H1 (cell line): ENCODE measurements around the gene PHGDH. TPM values are rescaled to one million over a fixed set of nuclear protein-coding genes. Genes with fewer than 3 reads are reported as not detected.

ENCODE experiments used
- BACH1 ChIP-seq: IDR thresholded peaks from 2 replicates; pipeline ENCODE4 v1.6.1; 2012; ENCODE audit warnings: low read length, improper control_type of control experiment
- CBX8 ChIP-seq: fragments of 300-800, 300-1000 bp; sonication (generic); IDR thresholded peaks from 2 replicates; pipeline ENCODE4 v1.7.1; 2016; ENCODE audit warnings: low read depth, low read length, borderline replicate concordance
- EP300 ChIP-seq, 2 experiments: IDR thresholded peaks; 1 replicate in 1 of 2; 2 replicates in 1 of 2; pipeline ENCODE4 v1.6.1; 2011 to 2012; ENCODE audit warnings: low read depth in 2 of 2, low read length in 2 of 2, mild to moderate bottlenecking in 2 of 2, borderline replicate concordance in 1 of 2, inconsistent platforms in 1 of 2, moderate library complexity in 1 of 2
- KDM1A ChIP-seq: fragments of 200-600, 300-600 bp; sonication (generic); IDR thresholded peaks from 2 replicates; pipeline ENCODE4 v1.7.1; 2016; ENCODE audit warnings: mild to moderate bottlenecking, low read length, borderline replicate concordance
- RNF2 ChIP-seq: fragments of 200-900, 300-1000 bp; sonication (generic); IDR thresholded peaks from 2 replicates; pipeline ENCODE4 v1.7.1; 2016; ENCODE audit warnings: borderline replicate concordance, low read depth, mild to moderate bottlenecking, antibody characterized with exemption, low read length; ENCODE audit not compliant: poor library complexity, severe bottlenecking; ENCODE audit errors: missing control alignments
- RXRA ChIP-seq: IDR thresholded peaks from 2 replicates; pipeline ENCODE4 v1.6.1; 2011; ENCODE audit warnings: low read depth, mild to moderate bottlenecking, low read length, moderate library complexity; ENCODE audit not compliant: insufficient read depth
- SIN3A ChIP-seq, 2 experiments: IDR thresholded peaks in 1 of 2; conservative IDR thresholded peaks in 1 of 2; 2 replicates each; pipeline ENCODE4 v1.6.1; 2011 to 2012; ENCODE audit warnings: low read length in 2 of 2, improper control_type of control experiment in 1 of 2, low read depth in 1 of 2, mild to moderate bottlenecking in 1 of 2
- SP1 ChIP-seq: IDR thresholded peaks from 2 replicates; pipeline ENCODE4 v1.6.1; 2011; ENCODE audit warnings: low read depth, low read length
- polyA plus RNA-seq, 7 experiments: library from polyadenylated mRNA; depleted of rRNA in 3 of 7; stranded (reverse) in 5 of 7; unstranded in 2 of 7; fragments of >200 nt in 5 of 7; fragments of 200-250 nt in 2 of 7; gene quantifications; 1 replicate in 5 of 7; 2 replicates in 1 of 7; 4 replicates in 1 of 7; pipeline versions ENCODE4 v1.2.1 to v1.2.3, GENCODE V29; 2011 to 2013; ENCODE audit warnings: missing spikeins in 2 of 7, mixed read lengths in 2 of 7
- total RNA-seq: library from RNA; stranded (reverse); fragmentation: NEBNext Ultra II Directional; extraction: Animal tissue kit (Norgen Biotek cat#: 25700); gene quantifications from 2 replicates; pipeline ENCODE4 v1.2.1, GENCODE V29; 2021

PHGDH gene
- total and polyA plus RNA-seq, 2 of the 8 experiments (the other 6 are each of a cell fraction or from before 2014, with no cell fraction given) = 358 to 687 TPM

- no peak for TF ChIP-seq SP1
- no peak for TF ChIP-seq EP300 (IDR thresholded peaks at IDR 0.05; ENCODE audit: borderline replicate concordance in 1 of 2, low read depth in 2 of 2, low read length in 2 of 2)
- TF ChIP-seq RXRA = no peak
- no peak for TF ChIP-seq RNF2
- TF ChIP-seq BACH1 = no peak
- no peak for TF ChIP-seq SIN3A (conservative IDR thresholded peaks at IDR 0.05 in 1 of 2, IDR thresholded peaks at IDR 0.05 in 1 of 2; ENCODE audit: low read depth in 1 of 2, low read length in 2 of 2)
- no peak for TF ChIP-seq KDM1A
- no peak for TF ChIP-seq CBX8
These were observed 35.7 kb downstream of the PHGDH start (continued) for GRCh38 chr1:119747451-119747850.
